GM12891 (cell line): ENCODE results near the gene KDM3A.

Source experiments
- POLR2A ChIP-seq: IDR thresholded peaks from 2 replicates; pipeline ENCODE4 v1.6.1; 2011; ENCODE audit warnings: low read depth, low read length, control low read depth
- POLR2AphosphoS5 ChIP-seq: IDR thresholded peaks from 2 replicates; pipeline ENCODE4 v1.6.1; 2011; ENCODE audit warnings: low read depth, low read length, control low read depth

GRCh38 chr2:86453836-86454235 is 12.7 kb downstream of the KDM3A start:
- TF ChIP-seq POLR2AphosphoS5 (no peak), POLR2A (no peak)
